TTC549 (cell line): ENCODE measurements around the gene FTO.

Experiments
- FAIRE-seq: peaks from 2 replicates; lab custom pipeline; 2012; peaks lifted over from hg19 to GRCh38; lab: Jason Lieb, UNC

Gene FTO

DNA sequence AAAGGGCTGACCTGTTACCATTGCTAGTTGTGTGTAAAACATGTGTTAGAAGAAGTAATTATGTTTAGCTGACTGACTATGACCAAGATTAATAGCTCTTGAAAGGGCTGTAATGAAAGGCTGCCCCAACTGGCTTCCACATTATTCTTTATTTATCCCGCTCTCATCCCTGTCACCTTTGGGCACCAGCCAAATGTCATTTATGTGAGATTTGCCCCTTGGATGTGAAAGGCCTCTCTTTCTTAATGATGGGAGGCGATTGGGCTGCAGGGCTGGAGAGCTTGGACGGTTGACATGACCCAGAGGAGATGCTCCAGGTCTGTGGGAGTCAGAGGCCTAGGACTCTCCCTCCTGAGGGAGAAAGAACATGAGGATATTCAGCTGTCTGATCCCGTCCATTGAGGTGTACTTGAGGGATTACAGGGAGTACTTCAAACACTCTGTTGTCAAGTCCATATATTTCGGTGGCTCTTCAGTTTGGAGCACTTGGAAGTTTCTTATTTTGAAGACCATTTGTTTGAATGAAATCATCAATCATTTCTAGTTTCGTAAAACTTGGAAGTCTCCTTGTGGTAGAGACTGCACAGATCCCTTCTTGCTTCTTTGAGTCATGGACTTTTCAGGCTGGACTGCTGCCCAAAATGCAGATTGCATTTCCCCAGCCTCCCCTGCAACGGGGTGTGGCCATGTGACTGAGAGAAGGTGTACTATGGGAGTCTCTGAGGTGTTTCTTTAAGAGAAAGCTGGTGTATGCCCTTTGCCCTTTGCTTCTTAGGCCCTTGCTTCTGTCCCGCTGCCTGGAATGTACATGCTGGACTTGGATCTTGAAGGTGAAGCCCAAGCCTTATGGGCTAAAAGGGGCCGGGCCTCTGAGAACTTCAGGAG is 51.3 kb downstream of the FTO start:
- FAIRE-seq = no peak

DNA sequence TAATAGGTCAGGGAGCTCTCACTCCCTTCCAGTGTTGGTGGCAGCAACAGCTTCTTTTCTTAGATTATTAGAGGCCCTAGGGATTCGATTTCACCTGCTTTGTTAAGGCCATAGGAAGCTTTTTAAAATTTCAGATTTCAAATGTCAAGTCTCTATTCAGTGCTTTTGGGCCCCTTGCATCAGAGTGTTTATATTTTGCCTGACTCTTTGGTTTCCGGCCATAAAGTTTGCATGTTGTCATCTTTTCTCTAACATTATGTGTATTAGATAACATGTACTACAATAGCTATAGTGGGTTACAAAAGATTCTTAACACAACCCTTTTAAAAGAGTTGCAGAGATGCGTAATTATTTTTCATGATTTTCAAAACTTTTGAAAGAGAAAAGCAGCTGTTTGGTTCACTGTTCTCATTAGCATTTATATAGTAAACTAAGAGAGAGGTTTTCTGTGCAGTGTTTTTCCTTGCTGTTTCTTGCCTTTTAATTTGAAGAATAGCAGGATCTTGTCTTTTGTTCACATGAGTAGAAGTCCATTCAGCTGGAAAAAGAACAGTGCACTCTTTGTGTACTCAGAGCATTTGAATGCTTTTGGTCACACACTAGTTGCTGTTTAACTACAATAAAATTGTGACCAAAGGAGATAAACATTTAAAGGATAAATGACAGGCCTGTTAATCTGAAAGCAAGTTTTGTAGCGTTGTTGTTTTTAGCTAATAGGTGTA is 52.5 kb downstream of the FTO start:
- no peak for FAIRE-seq

DNA sequence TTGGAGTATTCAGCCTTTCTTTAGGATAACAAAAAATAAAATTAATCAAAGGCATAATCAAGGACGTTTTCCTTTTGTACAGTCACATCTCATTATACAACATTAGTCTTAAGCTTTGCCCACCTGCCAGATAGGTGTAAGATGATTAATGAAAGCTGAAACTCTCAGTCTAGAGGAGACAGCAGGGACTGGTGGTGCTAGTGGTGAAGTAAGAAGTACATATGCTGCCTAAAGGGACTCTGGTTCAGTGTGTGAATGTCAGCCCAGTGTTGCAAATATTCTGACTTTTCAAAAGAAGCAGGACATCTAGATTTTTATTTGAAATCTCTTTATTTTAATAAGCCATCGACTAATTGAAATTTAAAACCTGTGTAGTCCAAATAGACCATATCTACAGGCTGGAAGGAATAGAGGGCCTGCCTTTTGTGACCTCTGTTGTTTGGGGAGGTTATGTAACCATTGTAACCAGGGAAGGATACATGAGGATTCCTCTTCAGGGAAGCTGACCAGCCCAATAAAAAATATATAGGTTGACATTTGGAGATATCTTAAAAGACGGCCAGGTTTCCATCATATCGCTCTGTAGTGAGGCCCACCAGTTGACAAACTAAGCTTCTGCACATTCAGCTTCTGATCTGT is 54.1 kb downstream of the FTO start:
- FAIRE-seq = no peak

DNA sequence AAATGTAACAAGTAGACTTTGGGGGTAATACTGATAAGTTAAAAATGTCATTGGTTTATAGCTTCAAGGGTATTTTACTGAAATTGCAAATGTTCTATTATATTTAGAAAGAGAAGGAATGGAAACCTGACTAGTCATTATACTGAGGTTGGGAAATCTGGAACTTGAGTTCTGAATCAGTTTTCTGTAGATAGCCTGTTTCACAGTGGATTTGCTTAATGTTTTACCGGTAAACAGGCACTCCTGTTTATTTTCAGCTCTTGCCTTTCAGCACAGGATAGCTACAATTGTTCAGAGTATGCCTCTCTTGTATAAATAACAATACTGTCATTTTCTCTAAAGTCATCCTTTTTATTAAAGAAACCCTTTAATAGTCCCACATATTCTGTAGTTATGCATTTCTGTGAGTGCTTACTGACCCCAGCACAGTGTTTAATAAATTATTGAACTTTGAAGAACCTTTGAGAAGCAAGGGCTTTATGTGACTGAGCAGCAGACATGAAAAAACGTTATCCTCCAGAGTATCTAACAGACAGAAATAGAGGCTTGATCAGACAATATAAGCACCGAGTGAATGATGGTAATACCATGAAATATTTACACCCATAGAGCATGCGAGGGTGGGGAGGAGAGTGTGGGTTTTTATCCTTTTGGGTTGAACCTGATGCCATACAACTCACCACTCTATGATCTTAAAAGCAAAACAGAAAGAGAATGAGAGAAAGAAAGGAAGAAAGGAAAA is 58.2 kb downstream of the FTO start:
- no peak for FAIRE-seq

DNA sequence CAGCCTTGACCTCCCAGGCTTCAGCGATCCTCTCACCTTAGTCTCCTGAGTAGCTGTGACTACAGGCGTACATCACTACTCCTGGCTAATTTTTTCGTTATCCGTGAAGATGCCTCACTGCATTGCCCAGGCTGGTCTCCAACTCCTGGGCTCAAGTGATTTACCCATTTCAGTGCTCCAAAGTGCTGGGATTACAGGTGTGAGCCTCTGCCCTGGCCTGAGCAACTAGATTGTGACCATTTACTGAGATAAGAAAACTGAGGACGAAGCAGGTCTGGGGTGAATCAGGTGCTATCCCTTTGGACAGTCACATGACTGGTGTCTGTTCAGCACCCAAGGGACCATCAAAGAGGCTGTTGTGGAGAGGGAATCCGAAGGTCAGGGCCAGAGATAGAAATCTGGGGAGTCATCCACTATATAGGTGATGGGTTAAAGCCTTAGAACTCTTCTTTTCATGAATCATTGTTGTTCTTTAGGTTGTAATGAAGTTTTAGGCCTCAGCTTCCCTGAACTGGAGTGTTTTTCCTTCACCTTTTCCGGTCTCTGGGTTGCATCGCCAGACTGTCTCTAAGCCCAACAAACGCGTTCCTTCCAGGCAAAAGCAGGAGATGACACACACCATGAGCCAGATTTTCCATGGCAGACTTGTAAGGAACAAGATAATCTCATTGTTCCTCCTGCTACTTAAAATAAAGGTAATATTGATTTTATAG is 62.5 kb downstream of the FTO start:
- FAIRE-seq = no peak

DNA sequence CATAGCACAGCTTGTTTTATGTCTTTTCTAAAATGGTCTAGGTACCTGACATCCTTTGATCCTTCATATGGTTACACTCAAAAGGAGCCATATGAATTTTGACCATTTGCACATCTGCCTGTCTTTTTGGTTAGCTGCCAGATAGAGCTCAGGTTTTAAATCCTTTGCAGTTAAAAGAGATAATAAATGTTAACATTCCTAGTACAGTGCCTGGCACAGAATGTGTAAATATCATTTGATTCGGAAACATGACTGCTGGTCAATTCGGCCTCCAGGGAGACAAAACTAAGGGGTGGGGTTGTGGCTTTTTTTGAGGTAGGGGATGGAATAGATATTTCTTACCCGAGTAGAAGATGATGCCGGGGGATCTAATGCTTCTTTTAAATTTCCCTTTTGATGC is 64.2 kb downstream of the FTO start:
- FAIRE-seq = no peak

DNA sequence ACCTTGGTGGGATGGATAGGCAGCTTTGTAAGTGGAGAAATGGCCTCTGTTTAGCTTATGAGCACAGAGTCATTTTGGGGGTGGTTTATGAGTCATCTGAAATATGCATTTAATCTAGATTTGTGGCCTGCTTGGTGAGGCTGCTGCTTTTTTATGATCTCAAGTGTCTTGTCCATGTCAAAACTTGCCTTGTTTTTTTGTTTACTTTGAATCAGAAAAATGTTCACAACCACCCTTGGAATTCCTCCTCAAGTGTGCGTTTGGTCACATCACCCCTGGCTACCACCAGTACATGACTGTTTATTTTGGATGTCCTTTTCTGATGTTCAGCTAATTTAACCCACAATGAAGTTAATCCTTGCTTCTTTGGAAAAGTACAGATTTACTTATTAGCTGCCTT is 64.6 kb downstream of the FTO start:
- FAIRE-seq = no peak

DNA sequence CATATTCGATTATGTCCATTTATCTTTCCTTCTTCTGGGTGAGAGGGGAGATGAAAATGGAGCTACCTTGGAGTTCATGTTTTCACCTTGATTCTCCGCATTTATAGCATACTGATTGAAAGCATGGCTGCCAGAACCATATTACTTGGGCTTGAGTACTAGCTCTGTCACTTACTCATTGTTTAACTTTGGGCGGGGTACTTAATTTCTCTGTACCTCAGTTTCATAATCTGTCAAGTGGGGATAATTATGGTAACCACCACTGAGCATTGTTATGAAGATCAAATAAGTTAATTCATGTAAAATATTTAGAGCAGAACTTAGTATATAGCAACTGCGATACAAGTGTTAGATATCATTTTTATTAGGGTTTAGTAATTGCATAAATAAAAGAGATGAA is 65.2 kb downstream of the FTO start:
- FAIRE-seq = no peak

DNA sequence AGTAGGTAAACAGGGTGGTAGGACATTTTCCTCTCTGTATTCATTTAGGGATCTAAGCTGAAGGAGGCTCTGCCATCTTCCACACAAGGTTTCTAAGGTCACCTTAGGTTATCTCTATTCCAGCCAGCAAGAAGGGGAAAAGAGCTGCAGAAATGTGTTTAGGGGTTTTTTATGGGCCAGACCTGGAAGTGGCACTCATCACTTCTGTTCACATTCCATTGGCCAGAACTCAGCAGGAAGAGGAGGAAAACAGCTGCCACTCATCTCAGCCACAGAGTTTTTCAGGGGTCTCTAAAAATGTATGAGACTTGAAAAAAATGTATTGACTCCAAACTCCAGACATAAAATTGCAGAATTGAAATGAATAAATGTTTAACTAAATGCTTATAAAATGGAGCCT is 65.8 kb downstream of the FTO start:
- FAIRE-seq = no peak

DNA sequence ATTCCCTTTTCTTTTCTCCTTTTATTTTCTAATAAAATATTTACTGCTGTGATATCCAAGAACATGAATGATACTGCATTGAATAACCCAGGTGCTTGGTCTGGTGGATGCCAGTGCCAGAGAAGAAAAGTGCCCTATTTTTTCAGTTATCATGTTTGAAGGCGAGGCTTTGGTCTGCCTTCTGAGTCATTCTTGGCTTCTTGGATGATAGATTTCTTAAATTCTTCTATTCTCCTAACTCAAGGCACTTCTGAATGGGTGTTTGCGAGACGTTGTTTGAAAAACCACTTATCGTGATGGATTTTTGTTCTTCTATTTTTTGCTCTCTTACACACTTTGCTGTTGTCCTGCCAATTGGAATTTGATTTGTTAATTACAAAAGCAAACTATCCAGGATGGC is 66.7 kb downstream of the FTO start:
- no peak for FAIRE-seq

DNA sequence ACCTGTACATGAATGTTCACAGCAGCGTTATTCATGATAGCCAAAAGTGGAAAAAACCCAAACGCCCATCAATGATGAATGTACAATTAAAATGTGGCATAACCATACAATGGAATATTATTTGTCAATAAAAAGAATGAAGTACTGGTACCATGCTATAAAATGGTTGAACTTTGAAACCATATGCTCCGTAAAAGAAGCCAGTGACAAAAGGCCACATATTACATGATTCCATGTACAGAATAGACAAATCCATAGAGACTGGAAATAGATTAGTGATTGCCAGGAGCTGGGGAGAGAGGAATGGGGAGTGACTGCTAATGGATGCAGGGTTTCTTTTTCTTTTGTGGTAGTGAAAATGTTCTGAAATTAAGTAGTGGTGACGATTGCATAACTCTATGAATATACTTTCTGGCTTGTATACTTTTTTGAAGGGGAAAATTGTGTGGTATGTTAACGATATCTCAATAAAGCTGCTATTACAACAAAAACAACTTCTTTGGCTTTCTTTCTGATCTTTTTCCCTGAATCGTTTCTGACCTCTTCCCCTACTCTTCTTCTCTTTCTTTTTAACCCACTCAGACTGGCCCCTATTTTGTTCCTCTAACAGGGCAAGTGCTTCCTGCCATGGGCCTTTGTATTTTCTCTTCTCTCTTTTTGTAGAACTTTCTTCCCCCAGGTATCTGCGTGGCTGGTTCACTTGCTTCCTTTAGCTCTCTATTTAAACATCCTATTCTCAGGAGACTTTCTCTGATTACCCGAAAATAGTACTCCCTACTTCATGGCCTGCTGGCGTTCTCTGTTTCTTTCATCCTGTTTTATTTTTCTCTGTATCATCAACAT is 67.9 kb downstream of the FTO start:
- no peak for FAIRE-seq

DNA sequence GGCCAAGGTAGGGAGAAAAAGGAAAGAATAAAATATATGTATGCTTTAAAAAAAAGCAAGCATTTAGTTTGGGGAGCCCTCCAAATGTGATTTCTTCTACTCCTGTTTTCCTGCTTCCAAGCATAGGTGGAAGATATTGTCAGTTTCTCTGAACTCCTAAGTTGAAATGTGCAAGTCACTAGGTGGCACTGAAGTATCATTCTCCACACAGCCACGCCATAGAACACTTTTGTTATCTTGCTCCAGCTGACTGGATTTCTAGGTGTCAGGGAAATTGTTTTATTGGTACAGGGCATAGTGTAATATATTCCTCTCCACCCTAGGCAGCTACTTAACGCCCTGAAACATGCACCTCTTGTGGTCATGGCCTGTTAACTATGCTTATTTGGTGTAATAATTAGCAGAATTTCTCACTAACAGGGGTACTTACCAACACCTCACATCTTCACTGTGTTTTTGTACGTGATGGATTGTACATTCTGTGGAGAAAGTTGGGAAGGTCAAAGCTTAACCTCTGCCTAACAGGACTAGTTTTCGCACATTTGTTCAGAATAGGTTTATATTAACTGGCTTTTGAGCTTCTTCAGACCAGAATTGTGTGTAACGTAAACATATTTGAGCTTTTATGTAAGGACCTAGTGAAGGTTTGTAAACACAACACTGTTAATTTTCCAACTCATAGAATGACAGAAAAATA is 69.3 kb downstream of the FTO start:
- peak; percentile 60 for FAIRE-seq

DNA sequence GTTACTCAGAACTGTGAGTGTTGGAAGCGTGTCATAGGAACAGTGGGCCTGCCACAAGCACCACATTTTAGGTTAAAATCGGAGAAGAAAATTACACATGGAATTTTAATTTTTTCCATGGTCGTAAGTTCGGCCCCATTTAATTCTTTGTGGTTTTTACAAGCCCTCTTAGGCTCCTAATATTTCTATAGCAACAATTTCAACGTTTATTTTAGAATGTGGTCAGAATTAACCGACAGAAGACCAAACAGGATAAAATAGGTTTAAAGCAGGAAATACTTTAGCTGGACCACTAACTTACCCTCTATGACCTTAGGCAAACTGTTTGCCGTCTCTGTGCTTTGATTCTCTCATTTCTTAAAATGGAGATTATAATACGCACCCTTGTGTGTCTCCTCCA is 69.9 kb downstream of the FTO start:
- no peak for FAIRE-seq

DNA sequence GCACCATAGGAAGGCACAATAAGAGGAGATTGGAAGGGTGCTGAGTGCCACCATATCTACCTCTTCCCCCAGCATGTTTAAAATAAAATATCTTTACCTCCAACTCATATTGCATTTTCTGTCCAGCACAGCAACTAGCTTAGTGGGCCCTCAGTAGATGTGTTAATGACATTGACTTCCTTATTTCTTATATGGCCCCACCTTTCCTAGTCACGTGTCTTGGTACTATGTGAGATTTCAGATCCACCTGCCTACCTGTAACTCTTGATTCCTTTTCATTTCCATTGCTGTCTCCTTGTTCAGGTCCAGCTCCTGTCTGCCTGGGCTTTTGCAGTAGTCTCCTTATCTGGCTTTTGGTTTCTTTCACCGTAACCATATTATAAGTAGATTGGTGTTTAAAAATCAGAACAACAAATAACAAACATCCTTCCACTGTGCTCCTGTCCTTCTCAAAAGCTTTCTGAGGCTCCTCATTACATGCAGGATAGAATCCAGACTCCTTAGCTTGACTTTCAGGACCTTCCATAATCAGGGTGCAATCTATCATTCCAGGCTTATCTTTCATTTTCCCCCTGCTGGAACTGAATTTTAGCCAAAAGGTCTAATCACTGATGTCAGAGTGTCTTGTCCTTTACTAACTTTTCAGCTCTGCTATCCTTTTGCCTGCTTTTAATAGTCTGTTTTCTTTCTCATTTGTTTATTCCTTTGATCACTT is 71.3 kb downstream of the FTO start:
- FAIRE-seq = no peak

DNA sequence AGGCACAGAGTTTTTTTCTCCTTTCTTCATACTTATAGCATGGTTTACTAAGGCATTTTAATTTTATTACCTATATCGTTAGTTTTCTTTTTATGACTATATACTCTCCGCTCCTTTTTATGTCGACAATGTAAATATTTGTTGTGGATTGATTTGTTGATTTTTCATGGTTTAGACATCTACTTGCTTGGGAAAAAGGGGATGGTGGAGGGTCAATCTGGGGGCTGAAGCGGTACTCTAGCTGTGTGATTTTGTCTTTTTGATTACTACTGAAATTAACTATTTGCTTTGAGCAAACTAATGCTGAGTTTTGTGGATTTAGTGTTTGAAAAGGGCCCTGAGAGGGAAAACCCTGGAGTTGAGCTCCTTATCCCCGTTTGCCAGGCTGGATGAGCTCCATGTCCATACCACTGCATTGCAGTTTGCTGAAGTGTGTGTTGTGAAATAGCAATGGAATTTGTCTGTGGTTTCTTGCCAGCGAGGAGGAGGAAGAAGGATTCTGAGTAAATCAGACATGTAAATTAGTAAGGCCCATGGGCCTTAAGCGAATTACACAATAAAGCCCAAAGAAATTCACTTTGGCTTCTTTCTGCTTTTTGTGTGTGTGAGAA is 72.0 kb downstream of the FTO start:
- no peak for FAIRE-seq

DNA sequence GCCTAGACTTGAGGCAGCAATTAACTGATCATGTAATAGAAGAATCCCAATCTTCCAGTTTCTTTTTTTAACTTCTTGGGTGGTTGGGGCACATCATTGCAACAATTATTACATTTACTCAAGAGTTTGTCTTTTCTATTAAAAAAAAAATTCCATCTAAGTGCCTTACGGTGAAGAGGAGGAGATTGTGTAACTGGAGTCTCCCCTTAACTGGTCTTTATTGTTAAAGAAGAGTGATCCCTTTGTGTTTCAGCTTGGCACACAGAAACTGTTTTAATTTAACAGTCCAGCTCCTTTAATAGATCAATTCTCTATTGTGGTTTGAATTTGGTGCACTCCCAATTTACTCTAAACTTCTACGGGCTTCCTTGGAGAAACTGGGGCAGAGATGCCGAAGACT is 75.2 kb downstream of the FTO start:
- no peak for FAIRE-seq

DNA sequence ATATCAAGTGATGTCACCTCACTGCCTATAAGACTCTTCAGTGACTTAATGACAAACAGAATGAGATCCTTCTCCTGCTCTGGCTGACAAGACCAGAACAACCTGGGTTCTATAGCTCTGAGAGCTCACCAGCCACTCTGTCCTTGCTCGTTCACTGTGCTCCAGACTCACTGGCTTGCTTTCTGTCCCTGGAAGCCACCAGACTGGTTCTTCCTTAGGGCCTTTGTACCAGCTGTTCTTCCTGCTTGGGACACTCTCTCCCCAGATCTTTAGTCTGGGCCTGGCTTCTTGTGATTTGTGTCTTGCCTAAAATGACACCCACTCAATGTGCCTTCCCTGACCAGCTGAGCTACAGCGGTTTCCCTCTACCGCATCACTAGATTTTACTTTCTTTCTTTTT is 76.1 kb downstream of the FTO start:
- FAIRE-seq = no peak

DNA sequence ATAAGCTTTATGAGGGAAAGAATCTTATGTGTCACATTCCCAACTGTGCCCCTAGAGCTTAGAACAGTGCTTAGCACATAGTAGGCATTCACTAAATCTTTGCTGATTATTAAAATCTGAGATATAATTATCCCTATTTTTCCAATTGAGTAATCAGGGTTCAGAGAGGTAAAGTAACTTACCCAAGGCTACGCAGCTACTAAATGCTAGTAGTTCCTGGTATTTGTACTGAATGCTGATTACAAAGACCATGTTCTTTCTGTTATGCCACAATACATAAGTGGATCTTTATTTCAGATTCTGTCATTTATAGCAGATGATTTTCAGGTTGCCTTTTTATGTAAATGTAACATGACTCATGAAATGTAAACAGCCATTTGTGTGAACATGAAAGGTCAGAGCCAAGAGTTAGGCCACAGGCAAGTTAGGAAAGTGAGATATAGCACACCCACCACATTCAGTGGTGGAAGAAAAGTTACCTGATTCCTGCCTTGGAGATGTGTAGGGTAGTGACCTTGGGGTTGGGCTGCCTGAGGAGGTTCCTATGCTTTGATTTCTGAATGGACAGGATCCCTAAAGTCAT is 77.2 kb downstream of the FTO start:
- FAIRE-seq = no peak

DNA sequence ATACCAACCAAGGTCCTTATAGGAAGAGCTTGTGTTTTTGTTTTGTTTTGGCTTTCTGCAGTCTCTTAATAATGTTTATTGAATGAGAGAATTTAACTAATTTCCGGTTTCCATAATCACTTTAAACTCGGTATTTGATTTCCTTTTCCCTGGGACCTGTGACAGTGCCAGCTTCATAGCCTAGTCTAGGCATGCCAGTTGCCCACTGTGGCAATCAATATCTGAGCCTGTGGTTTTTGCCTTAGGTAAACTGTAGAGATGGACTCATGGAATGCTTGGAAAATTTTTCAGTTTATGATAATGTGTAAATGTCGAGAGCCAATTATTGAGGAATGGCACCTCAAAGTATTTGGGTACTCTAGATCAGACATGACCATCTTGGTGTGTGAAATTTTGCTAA is 78.2 kb downstream of the FTO start:
- no peak for FAIRE-seq
